ENCODE data around the gene SPATA21.
"Not testable (repeated sequence)": the region's sequence is repeated elsewhere in the genome, so short reads cannot be mapped to it uniquely, and the experiment has no call there.

SPATA21 gene

GRCh38 chr1:16367968-16368890, 69.0 kb downstream of the SPATA21 start:
- TF ChIP-seq CTCF (IDR thresholded peaks at IDR 0.05; ENCODE audit: borderline replicate concordance, insufficient read depth, low read depth, low read length) = no peak

GRCh38 chr1:16367258-16367967, 69.8 kb downstream of the SPATA21 start:
- no peak for TF ChIP-seq CTCF (IDR thresholded peaks at IDR 0.05; ENCODE audit: borderline replicate concordance, insufficient read depth, low read depth, low read length)
- peak overlapping the region; percentile 87 for H3K4me3 ChIP-seq (ENCODE audit: low read depth, low read length)

More at GRCh38 chr1:16367968-16368890, 69.0 kb downstream of the SPATA21 start:
- H3K4me3 ChIP-seq (ENCODE audit: low read depth, low read length) = peak overlapping the region; percentile 87

DNA sequence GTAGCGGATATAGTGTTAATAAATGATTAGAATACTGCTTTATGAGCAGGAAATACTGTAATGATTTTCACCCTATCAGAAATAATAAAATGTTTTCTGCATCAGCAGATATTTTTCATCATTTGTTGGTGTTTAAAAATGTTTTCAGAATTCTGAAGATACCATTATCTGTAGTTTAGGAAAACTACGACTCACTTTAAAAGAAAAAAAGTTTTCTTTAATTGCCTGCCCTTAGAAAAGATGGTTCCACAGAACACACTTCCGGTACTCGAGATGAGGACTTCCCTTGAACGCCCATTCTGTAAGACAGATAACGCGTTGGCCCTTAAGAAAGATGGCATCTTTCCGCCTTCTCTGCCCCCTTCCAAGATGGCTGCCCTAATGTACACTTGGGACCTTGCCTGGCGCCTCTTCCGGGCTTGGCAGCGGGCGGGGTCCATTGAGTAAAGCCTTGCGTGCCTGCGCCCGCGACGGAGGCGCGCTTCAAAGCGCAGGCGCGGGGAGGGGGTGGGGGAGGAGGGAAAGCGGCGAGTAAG, 70.4 kb downstream of the SPATA21 start, which contains the start of gene SZRD1:
SZRD1 (plus strand) TSS at position 521 of the 536 bp plus-strand sequence. CDS start 16 bp downstream, outside the sequence.
- peak within 1 kb of the TSS; percentile 87 for H3K4me3 ChIP-seq (ENCODE audit: low read depth, low read length)
- TF ChIP-seq CTCF (IDR thresholded peaks at IDR 0.05; ENCODE audit: borderline replicate concordance, insufficient read depth, low read depth, low read length) = no peak

DNA sequence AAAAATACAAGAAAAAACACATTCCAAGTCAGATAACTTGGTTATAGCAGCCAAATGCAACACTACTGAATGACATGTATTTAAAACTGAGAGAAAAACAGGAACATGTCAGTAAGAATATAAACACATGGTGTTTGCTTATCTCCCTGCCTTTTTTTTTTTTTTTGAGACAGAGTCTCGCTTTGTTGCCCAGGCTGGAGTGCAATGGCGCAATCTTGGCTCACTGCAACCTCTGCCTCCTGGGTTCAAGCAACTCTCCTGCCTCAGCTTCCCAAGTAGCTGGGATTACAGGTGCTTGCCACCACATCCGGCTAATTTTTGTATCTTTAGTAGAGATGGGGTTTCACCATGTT, 72.1 kb downstream of the SPATA21 start:
- not testable (repeated sequence) for H3K4me3 ChIP-seq (ENCODE audit: low read depth, low read length)

DNA sequence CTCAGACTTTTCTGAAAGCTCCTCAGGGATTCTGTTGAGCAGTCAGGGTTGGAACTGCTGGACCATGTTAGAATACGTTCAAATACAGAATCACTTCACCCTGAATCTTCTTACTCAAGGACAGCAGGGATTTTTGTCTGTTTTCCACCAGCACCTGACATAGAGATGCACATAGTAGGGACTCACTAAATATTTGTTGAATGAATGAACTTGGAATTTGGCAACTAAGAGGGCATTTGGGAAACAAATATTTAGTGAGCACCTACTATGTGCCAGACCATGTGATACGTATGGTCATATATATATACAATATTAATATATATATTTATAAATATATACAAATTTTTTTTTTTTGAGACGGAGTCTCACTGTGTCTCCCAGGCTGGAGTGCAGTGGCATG, 80.4 kb downstream of the SPATA21 start:
- TF ChIP-seq CTCF (IDR thresholded peaks at IDR 0.05; ENCODE audit: borderline replicate concordance, insufficient read depth, low read depth, low read length) = no peak
- H3K4me3 ChIP-seq (ENCODE audit: low read depth, low read length) = no peak overlapping the region

DNA sequence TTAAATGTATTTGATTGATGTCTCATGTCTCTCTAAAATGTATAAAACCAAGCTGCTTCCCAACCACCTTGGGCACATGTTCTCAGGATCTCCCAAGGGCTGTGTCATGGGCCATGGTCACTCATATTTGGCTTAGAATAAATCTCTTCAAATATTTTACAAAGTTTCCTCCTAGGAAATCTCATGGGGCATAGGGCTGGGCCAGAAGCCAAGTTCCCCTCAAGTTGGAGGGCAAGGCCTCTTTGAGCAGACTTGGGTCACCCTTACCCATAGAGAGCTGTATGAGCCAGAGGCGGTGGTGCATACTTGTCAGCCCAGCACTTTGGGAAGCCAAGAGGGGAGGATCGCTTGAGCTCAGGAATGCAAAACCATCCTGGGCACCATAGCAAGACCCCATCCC, 82.6 kb downstream of the SPATA21 start:
- no peak overlapping the region for H3K4me3 ChIP-seq (ENCODE audit: low read depth, low read length)

More for the DNA sequence above, 82.6 kb downstream of the SPATA21 start:
- TF ChIP-seq CTCF (IDR thresholded peaks at IDR 0.05; ENCODE audit: borderline replicate concordance, insufficient read depth, low read depth, low read length) = no peak

Data from GM12875 (cell line).